K562 (cell line): ENCODE results near the gene DRGX. TPM values are rescaled to one million over a fixed set of nuclear protein-coding genes. Genes with fewer than 3 reads are reported as not detected.

ENCODE experiments used
- ATAC-seq: fragments of 200-7000 bp; cut with Tn5 transposase; 3 replicates; pipeline ENCODE4 v1.9.1; 2020; ENCODE audit warnings: moderate library complexity
- BruUV-seq: library from RNA; stranded (reverse); fragments of 400-500 nt; replicated peaks from 2 replicates; lab custom pipeline; 2021; lab: Mats Ljungman, UMichigan
- CTCF ChIA-PET: fragments of 300-600 bp; formaldehyde crosslinking; extraction: SDS; loops from one replicate; lab custom pipeline; 2021; ENCODE audit warnings: low intra/inter-chr PET ratio; lab: Yijun Ruan, JAX
- POLR2A ChIA-PET: fragments of 300-600, 350-650 bp; sonication (Branson Sonifier 250); formaldehyde crosslinking; extraction: SDS; loops from one replicate; lab custom pipeline; 2021; ENCODE audit warnings: antibody characterized with exemption, inconsistent platforms; lab: Yijun Ruan, JAX
- DNase-seq, 4 experiments: peaks; one replicate each; pipeline versions ENCODE4 v3.0.0 to v3.0.0-alpha.2; 2011 to 2018; ENCODE audit warnings: low spot score in 3 of 4, mixed read lengths in 3 of 4; ENCODE audit errors: extremely low read depth in 1 of 4
- FAIRE-seq: peaks from 2 replicates; lab custom pipeline; 2011; peaks lifted over from hg19 to GRCh38; lab: Jason Lieb, UNC
- H2AFZ ChIP-seq: 2 replicates; pipeline ENCODE4 v1.6.0; 2011; ENCODE audit warnings: low read depth, low read length, control low read depth, inconsistent platforms
- H3K27ac ChIP-seq: fragments of 200-600 bp; 3 replicates; pipeline ENCODE4 v1.8.0; 2011; ENCODE audit warnings: low read depth, mild to moderate bottlenecking, control low read depth, inconsistent platforms, low read length, moderate library complexity, mixed read lengths; ENCODE audit errors: extremely low read depth
- H3K27me3 ChIP-seq, 2 experiments: fragments of 300-600 bp in 1 of 2; 2 replicates in 1 of 2; 3 replicates in 1 of 2; pipeline versions ENCODE4 v1.6.0 to v1.8.0; 2011; ENCODE audit warnings: inconsistent platforms in 2 of 2, low read length in 2 of 2, mild to moderate bottlenecking in 1 of 2, mixed read lengths in 1 of 2, moderate library complexity in 1 of 2; ENCODE audit not compliant: control insufficient read depth in 2 of 2, insufficient read depth in 2 of 2
- H3K36me3 ChIP-seq: fragments of 300-600 bp; 3 replicates; pipeline ENCODE4 v1.8.0; 2011; ENCODE audit warnings: mild to moderate bottlenecking, low read length, inconsistent platforms; ENCODE audit not compliant: control insufficient read depth, insufficient read depth
- H3K4me1 ChIP-seq, 2 experiments: fragments of 200-600 bp in 1 of 2; replicated peaks in 1 of 2; 2 replicates in 1 of 2; 3 replicates in 1 of 2; pipeline versions ENCODE4 v1.5.1 to v1.8.0; 2011; ENCODE audit warnings: inconsistent platforms in 2 of 2, low read length in 2 of 2, mild to moderate bottlenecking in 1 of 2, mixed read lengths in 1 of 2, moderate library complexity in 1 of 2; ENCODE audit not compliant: control insufficient read depth in 2 of 2, insufficient read depth in 2 of 2
- H3K4me2 ChIP-seq: 2 replicates; pipeline ENCODE4 v1.6.1; 2011; ENCODE audit warnings: low read length, control low read depth, inconsistent platforms, mixed read lengths; ENCODE audit not compliant: insufficient read depth
- H3K4me3 ChIP-seq: fragments of 200-600 bp; sonication (generic), shearing (Covaris generic); 2 replicates; pipeline ENCODE4 v1.5.1; 2016; ENCODE audit warnings: control low read depth, inconsistent platforms
- H3K79me2 ChIP-seq: fragments of 200-600 bp; 3 replicates; pipeline ENCODE4 v1.8.0; 2011; ENCODE audit warnings: low read length, inconsistent platforms; ENCODE audit not compliant: control insufficient read depth, insufficient read depth
- H3K9ac ChIP-seq, 2 experiments: 2 replicates each; pipeline versions ENCODE4 v1.6.0 to v1.6.1; 2011; ENCODE audit warnings: low read depth in 2 of 2, low read length in 2 of 2, control low read depth in 1 of 2, inconsistent platforms in 1 of 2, mild to moderate bottlenecking in 1 of 2, mixed read lengths in 1 of 2; ENCODE audit not compliant: insufficient read depth in 1 of 2
- H3K9me1 ChIP-seq: one replicate; pipeline ENCODE4 v1.6.0; 2011; ENCODE audit warnings: inconsistent platforms, mild to moderate bottlenecking, low read length, moderate library complexity; ENCODE audit not compliant: control insufficient read depth, insufficient read depth
- H3K9me3 ChIP-seq: replicated peaks from 2 replicates; pipeline ENCODE4 v1.5.1; 2011; ENCODE audit warnings: low read depth, low read length, inconsistent platforms; ENCODE audit not compliant: control insufficient read depth, insufficient read depth
- H4K20me1 ChIP-seq: replicated peaks from 2 replicates; pipeline ENCODE4 v1.6.1; 2011; ENCODE audit warnings: low read length, inconsistent platforms, mixed read lengths; ENCODE audit not compliant: control insufficient read depth, insufficient read depth
- ATF3 ChIP-seq, 2 experiments: fragments of 450-650 bp in 1 of 2; sonication (generic) in 1 of 2; formaldehyde crosslinking in 1 of 2; IDR thresholded peaks in 1 of 2; conservative IDR thresholded peaks in 1 of 2; 2 replicates each; pipeline versions ENCODE4 v1.6.1 to v1.8.1; 2016 to 2023; ENCODE audit warnings: mild to moderate bottlenecking in 2 of 2, moderate library complexity in 2 of 2, inconsistent platforms in 1 of 2, missing genetic modification reagents in 1 of 2
- E2F6 ChIP-seq, 2 experiments: IDR thresholded peaks; 2 replicates each; pipeline ENCODE4 v1.6.1; 2011; ENCODE audit warnings: borderline replicate concordance in 1 of 2, control low read depth in 1 of 2, low read depth in 1 of 2, low read length in 1 of 2, mild to moderate bottlenecking in 1 of 2, mixed read lengths in 1 of 2, moderate library complexity in 1 of 2; ENCODE audit not compliant: insufficient read depth in 1 of 2, insufficient read length in 1 of 2, poor library complexity in 1 of 2, severe bottlenecking in 1 of 2; ENCODE audit errors: extremely low read depth in 1 of 2
- ETV6 ChIP-seq, 3 experiments: fragments of 150-350 bp in 1 of 3; sonication (generic) in 1 of 3; formaldehyde crosslinking in 1 of 3; IDR thresholded peaks; 2 replicates each; pipeline versions ENCODE4 v1.6.1 to v1.8.0; 2014 to 2022; ENCODE audit warnings: borderline replicate concordance in 2 of 3, low read depth in 2 of 3, antibody characterized with exemption in 1 of 3, low read length in 1 of 3, mild to moderate bottlenecking in 1 of 3, missing genetic modification reagents in 1 of 3
- IRF2 ChIP-seq: sonication (generic); formaldehyde crosslinking; IDR thresholded peaks from 2 replicates; pipeline ENCODE4 v1.8.1; 2022; ENCODE audit warnings: mild to moderate bottlenecking, missing genetic modification reagents
- RFX7 ChIP-seq: fragments of 250-450 bp; sonication (Bioruptor Pico); IDR thresholded peaks from 2 replicates; pipeline ENCODE4 v1.5.1; 2021; ENCODE audit warnings: mild to moderate bottlenecking
- SAFB2 ChIP-seq: fragments of 200-400 bp; formaldehyde crosslinking; IDR thresholded peaks from 2 replicates; pipeline ENCODE4 v1.6.1; 2018; ENCODE audit warnings: borderline replicate concordance, low read length, low read depth, moderate library complexity; ENCODE audit not compliant: severe bottlenecking
- STAG1 ChIP-seq: sonication (generic); formaldehyde crosslinking; IDR thresholded peaks from 2 replicates; pipeline ENCODE4 v1.5.0; 2020; ENCODE audit warnings: missing genetic modification reagents, borderline replicate concordance
- TCFL5 ChIP-seq: fragments of 250-450 bp; sonication (Bioruptor Pico); conservative IDR thresholded peaks from 2 replicates; pipeline ENCODE4 v1.6.1; 2021; ENCODE audit warnings: mild to moderate bottlenecking, moderate library complexity, matching md5 sums
- THAP7 ChIP-seq: fragments of 250-450 bp; sonication (Bioruptor Pico); IDR thresholded peaks from 2 replicates; pipeline ENCODE4 v1.5.0; 2021
- ZFPM2 ChIP-seq: fragments of 250-450 bp; sonication (Bioruptor Pico); IDR thresholded peaks from 2 replicates; pipeline ENCODE4 v1.5.1; 2022; ENCODE audit warnings: mild to moderate bottlenecking
- ZNF449 ChIP-seq: fragments of 250-450 bp; sonication (Bioruptor Pico); IDR thresholded peaks from 2 replicates; pipeline ENCODE4 v1.8.0; 2022; ENCODE audit warnings: moderate library complexity, mild to moderate bottlenecking, inconsistent platforms
- WGBS: fragments of 100-300 bp; shearing (Covaris generic); methylation state at CpG from one replicate; pipeline ENCODE4 v1.1.6; 2016; ENCODE audit warnings: low coverage, mixed read lengths; ENCODE audit not compliant: insufficient coverage; ENCODE audit errors: missing lambda C conversion rate; 5-methylcytosine and 5-hydroxymethylcytosine counted together
- in situ Hi-C: fragments of 300-500 bp; cut with MboI; formaldehyde crosslinking; loops from 4 replicates; pipeline ENCODE4 v1.15.0; 2018; ENCODE audit warnings: inconsistent platforms, mixed read lengths
- intact Hi-C: fragments of 100-400 bp; cut with micrococcal nuclease; formaldehyde crosslinking; loops from 2 replicates; pipeline ENCODE4 v1.14.2; 2022
- polyA plus RNA-seq, 8 experiments: library from polyadenylated mRNA; depleted of rRNA in 4 of 8; stranded (reverse) in 5 of 8; unstranded in 3 of 8; fragments of >200 nt; fragmentation: Nextera tagmentation in 2 of 8; fragmentation: Illumina TruSeq in 1 of 8; extraction: Ambion mirVana in 2 of 8; extraction: Trizol in 1 of 8; gene quantifications; 2 replicates each; pipeline versions ENCODE4 v1.2.1 to v1.2.3, GENCODE V29; 2011 to 2014; ENCODE audit warnings: inconsistent platforms in 1 of 8, missing spikeins in 1 of 8
- total RNA-seq, 7 experiments: library from RNA; depleted of rRNA in 6 of 7; stranded (reverse); fragments of >200 nt in 6 of 7; fragmentation: Illumina TruSeq in 2 of 7; extraction: Trizol in 2 of 7; gene quantifications; 2 replicates each; pipeline versions ENCODE4 v1.2.1 to v1.2.3, GENCODE V29; 2011 to 2021; ENCODE audit warnings: low replicate concordance in 1 of 7

Gene DRGX
- total and polyA plus RNA-seq, 9 of the 15 experiments (the other 6 are each of a cell fraction or from before 2014, with no cell fraction given), result not detected

- Histone ChIP-seq H3K79me2 (no peaks in the 10 kb centered on the region), H3K4me1 (no peaks in the 10 kb centered on the region), H4K20me1 (no peaks in the 10 kb centered on the region), H3K27me3 (peaks cover 19 to 39% of the 10 kb centered on the region in 2 experiments), H3K4me3 (no peak overlapping the region), H3K9me3 (no peaks in the 10 kb centered on the region), H3K9ac (no peak overlapping the region), H3K36me3 (no peaks in the 10 kb centered on the region), H3K4me2 (no peak overlapping the region), H2AFZ (no peak overlapping the region), H3K9me1 (no peaks in the 10 kb centered on the region), H3K27ac (no peak overlapping the region)
- CTCF ChIA-PET, result no interaction called here
- FAIRE-seq (no peak), ATAC-seq (no peak), DNase-seq (no peak)
- no TSS peak for BruUV-seq
- TF ChIP-seq RFX7 (CRISPR knock-in tag), result no peak
- TF ChIP-seq ATF3 (IDR thresholded peaks at IDR 0.05), result no peak
- TF ChIP-seq ATF3 (CRISPR knock-in tag; conservative IDR thresholded peaks at IDR 0.05), result no peak
- no peak for TF ChIP-seq IRF2 (CRISPR knock-in tag)
- TF ChIP-seq TCFL5 (CRISPR knock-in tag), result no peak
- no peak for TF ChIP-seq ZFPM2 (CRISPR knock-in tag)
- TF ChIP-seq STAG1 (CRISPR knock-in tag), result no peak
- TF ChIP-seq THAP7, result no peak
- TF ChIP-seq E2F6 (IDR thresholded peaks at IDR 0.05; ENCODE audit: borderline replicate concordance in 1 of 2, extremely low read depth in 1 of 2, insufficient read depth in 1 of 2, insufficient read length in 1 of 2, low read depth in 1 of 2, low read length in 1 of 2, poor library complexity in 1 of 2, severe bottlenecking in 1 of 2), result no peak
- TF ChIP-seq ETV6 (IDR thresholded peaks at IDR 0.05; ENCODE audit: borderline replicate concordance in 1 of 2, low read depth in 2 of 2, low read length in 1 of 2), result no peak
- no peak for TF ChIP-seq ETV6 (CRISPR knock-in tag; IDR thresholded peaks at IDR 0.05; ENCODE audit: borderline replicate concordance)
- no peak for TF ChIP-seq SAFB2
- no peak for TF ChIP-seq ZNF449
- WGBS, result 2% methylated on average over 8 of the region's 8 CpGs
- intact Hi-C loops, result no loop called here
- POLR2A ChIA-PET, result no interaction called here
- in situ Hi-C loops, result no loop called here
Measured at GRCh38 chr10:49404321-49404878, 8.5 kb upstream of the DRGX start.
